H9 (cell line): ENCODE results near the gene ZNF609. TPM values are rescaled to one million over a fixed set of nuclear protein-coding genes. Genes with fewer than 3 reads are reported as not detected.

Experiments
- DNase-seq: peaks from one replicate; pipeline ENCODE4 v3.0.0-alpha.2; 2017
- H2AFZ ChIP-seq: one replicate; pipeline ENCODE4 v1.6.1; 2013; ENCODE audit warnings: mild to moderate bottlenecking, low read length, control low read depth, moderate library complexity
- H2AK5ac ChIP-seq: 2 replicates; pipeline ENCODE4 v1.6.1; 2013; ENCODE audit warnings: low read length, control low read depth, mixed read lengths; ENCODE audit not compliant: insufficient read length
- H2BK120ac ChIP-seq: one replicate; pipeline ENCODE4 v1.6.1; 2013; ENCODE audit warnings: low read depth, mild to moderate bottlenecking, low read length, control low read depth, inconsistent platforms; ENCODE audit not compliant: poor library complexity, severe bottlenecking
- H2BK12ac ChIP-seq: 2 replicates; pipeline ENCODE4 v1.6.1; 2013; ENCODE audit warnings: low read length, control low read depth, mixed read lengths, low read depth; ENCODE audit not compliant: insufficient read length
- H2BK15ac ChIP-seq: 2 replicates; pipeline ENCODE4 v1.6.1; 2013; ENCODE audit warnings: low read depth, low read length, control low read depth
- H2BK20ac ChIP-seq: one replicate; pipeline ENCODE4 v1.6.1; 2013; ENCODE audit warnings: low read depth, mild to moderate bottlenecking, low read length, control low read depth, inconsistent platforms; ENCODE audit not compliant: poor library complexity, severe bottlenecking
- H2BK5ac ChIP-seq: 2 replicates; pipeline ENCODE4 v1.6.1; 2013; ENCODE audit warnings: low read length, control low read depth, mixed read lengths; ENCODE audit not compliant: insufficient read length
- H3K14ac ChIP-seq: 2 replicates; pipeline ENCODE4 v1.6.1; 2013; ENCODE audit warnings: low read length, control low read depth; ENCODE audit not compliant: insufficient read depth
- H3K18ac ChIP-seq: 2 replicates; pipeline ENCODE4 v1.6.1; 2013; ENCODE audit warnings: low read depth, mild to moderate bottlenecking, mixed read lengths, low read length, control low read depth; ENCODE audit not compliant: insufficient read length
- H3K23ac ChIP-seq: 2 replicates; pipeline ENCODE4 v1.6.1; 2013; ENCODE audit warnings: low read length, control low read depth, mixed read lengths, low read depth; ENCODE audit not compliant: insufficient read length
- H3K23me2 ChIP-seq: 2 replicates; pipeline ENCODE4 v1.6.1; 2013; ENCODE audit warnings: low read depth, mild to moderate bottlenecking, mixed read lengths, low read length, control low read depth; ENCODE audit not compliant: insufficient read length, poor library complexity, severe bottlenecking
- H3K27ac ChIP-seq: 2 replicates; pipeline ENCODE4 v1.5.1; 2013; ENCODE audit warnings: low read length, control low read depth, mixed read lengths, low read depth; ENCODE audit not compliant: insufficient read length
- H3K27me3 ChIP-seq: 2 replicates; pipeline ENCODE4 v1.6.1; 2013; ENCODE audit warnings: low read length, control low read depth, inconsistent platforms; ENCODE audit not compliant: insufficient read depth
- H3K4ac ChIP-seq: 2 replicates; pipeline ENCODE4 v1.6.1; 2013; ENCODE audit warnings: low read depth, mild to moderate bottlenecking, control low read depth, inconsistent platforms, low read length, moderate library complexity
- H3K4me1 ChIP-seq: 2 replicates; pipeline ENCODE4 v1.6.1; 2013; ENCODE audit warnings: low read length, control low read depth, inconsistent platforms; ENCODE audit not compliant: insufficient read depth
- H3K4me2 ChIP-seq: 2 replicates; pipeline ENCODE4 v1.6.1; 2013; ENCODE audit warnings: low read length, control low read depth, mixed read lengths; ENCODE audit not compliant: insufficient read length, insufficient read depth
- H3K56ac ChIP-seq: 2 replicates; pipeline ENCODE4 v1.6.1; 2013; ENCODE audit warnings: low read depth, mild to moderate bottlenecking, mixed read lengths, low read length, control low read depth; ENCODE audit not compliant: insufficient read length
- H3K79me1 ChIP-seq: 2 replicates; pipeline ENCODE4 v1.6.1; 2013; ENCODE audit warnings: low read depth, mild to moderate bottlenecking, moderate library complexity, low read length, control low read depth, inconsistent platforms; ENCODE audit not compliant: insufficient read depth, poor library complexity, severe bottlenecking
- H3K79me2 ChIP-seq: 2 replicates; pipeline ENCODE4 v1.6.1; 2013; ENCODE audit warnings: low read length, control low read depth, inconsistent platforms; ENCODE audit not compliant: insufficient read depth
- H3K9ac ChIP-seq: 2 replicates; pipeline ENCODE4 v1.6.1; 2013; ENCODE audit warnings: low read length, control low read depth, mixed read lengths; ENCODE audit not compliant: insufficient read length; ENCODE audit errors: extremely low read depth
- H3K9me3 ChIP-seq: one replicate; pipeline ENCODE4 v1.6.1; 2013; ENCODE audit warnings: low read depth, low read length, inconsistent platforms; ENCODE audit not compliant: control insufficient read depth
- H3T11ph ChIP-seq: one replicate; pipeline ENCODE4 v1.6.1; 2013; ENCODE audit warnings: mild to moderate bottlenecking, low read length, control low read depth, inconsistent platforms
- H4K20me1 ChIP-seq: one replicate; pipeline ENCODE4 v1.6.1; 2013; ENCODE audit not compliant: control insufficient read depth, insufficient read length, insufficient read depth
- H4K5ac ChIP-seq: 2 replicates; pipeline ENCODE4 v1.6.1; 2013; ENCODE audit warnings: low read depth, mild to moderate bottlenecking, mixed read lengths, low read length, control low read depth; ENCODE audit not compliant: insufficient read length
- H4K8ac ChIP-seq: replicated peaks from 2 replicates; pipeline ENCODE4 v1.6.1; 2013; ENCODE audit warnings: low read length, control low read depth, mixed read lengths, low read depth; ENCODE audit not compliant: insufficient read length
- H4K91ac ChIP-seq: 2 replicates; pipeline ENCODE4 v1.6.1; 2013; ENCODE audit warnings: low read depth, mild to moderate bottlenecking, moderate library complexity, mixed read lengths, low read length, control low read depth; ENCODE audit not compliant: insufficient read length
- H3K27ac Mint-ChIP-seq, 3 experiments: 2 replicates in 2 of 3; 3 replicates in 1 of 3; pipeline ENCODE4 v1.8.0; 2020 to 2021; ENCODE audit warnings: mixed read lengths in 3 of 3, mild to moderate bottlenecking in 1 of 3, moderate library complexity in 1 of 3
- H3K27me3 Mint-ChIP-seq: 2 replicates; pipeline ENCODE4 v1.8.0; 2021; ENCODE audit warnings: low read depth, mild to moderate bottlenecking, moderate library complexity, mixed read lengths
- H3K36me3 Mint-ChIP-seq, 3 experiments: 2 replicates in 2 of 3; 3 replicates in 1 of 3; pipeline ENCODE4 v1.8.0; 2020 to 2021; ENCODE audit warnings: low read depth in 3 of 3, mixed read lengths in 3 of 3; ENCODE audit not compliant: insufficient read depth in 1 of 3
- H3K4me1 Mint-ChIP-seq, 2 experiments: 2 replicates each; pipeline ENCODE4 v1.8.0; 2020; ENCODE audit warnings: mixed read lengths in 2 of 2
- H3K4me3 Mint-ChIP-seq, 2 experiments: 2 replicates in 1 of 2; 3 replicates in 1 of 2; pipeline ENCODE4 v1.8.0; 2020 to 2021; ENCODE audit warnings: mild to moderate bottlenecking in 2 of 2, mixed read lengths in 2 of 2, moderate library complexity in 1 of 2
- H3K9me3 Mint-ChIP-seq, 2 experiments: 2 replicates in 1 of 2; 3 replicates in 1 of 2; pipeline ENCODE4 v1.8.0; 2020; ENCODE audit warnings: mild to moderate bottlenecking in 2 of 2, mixed read lengths in 2 of 2, moderate library complexity in 1 of 2
- WGBS: extraction: QIAGEN DNeasy Blood & Tissue Kit; methylation state at CpG from one replicate; pipeline ENCODE4 v1.1.7; 2013; ENCODE audit warnings: missing lambda C conversion rate, low lambda C conversion rate, mixed read lengths; ENCODE audit not compliant: insufficient read length; ENCODE audit errors: extremely low coverage; 5-methylcytosine and 5-hydroxymethylcytosine counted together
- total RNA-seq: library from RNA; stranded (reverse); gene quantifications from 2 replicates; pipeline ENCODE4 v1.2.1, GENCODE V29; 2021
- TF ChIP-seq, protein P1 (sequence below): fragments of 200-600 bp; sonication (generic); conservative IDR thresholded peaks from 3 replicates; pipeline ENCODE4 v1.8.0; 2021; ENCODE audit warnings: antibody characterized with exemption, mild to moderate bottlenecking

The ZNF609 gene
- total RNA-seq, 1 experiment from 2014 or later: 45.3 TPM

DNA sequence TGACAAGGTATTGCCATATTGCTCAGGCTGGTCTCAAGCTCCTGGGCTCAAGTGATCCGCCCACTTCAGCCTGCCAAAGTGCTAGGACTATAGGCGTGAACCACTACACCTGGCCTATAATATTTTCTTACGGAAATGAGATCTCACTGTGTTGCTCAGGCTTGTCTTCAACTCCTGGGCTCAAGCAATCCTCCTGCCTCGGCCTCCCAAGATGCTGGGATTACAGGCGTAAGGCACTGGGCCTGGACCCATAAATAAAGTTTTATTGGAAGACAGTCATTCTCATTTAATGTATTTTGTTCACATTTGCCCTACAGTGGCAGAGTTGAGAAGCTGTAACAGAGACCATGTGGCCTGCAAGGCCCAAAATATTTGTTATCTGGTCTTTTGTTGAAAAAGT, 173.0 kb downstream of the ZNF609 start:
- Mint-ChIP-seq H3K36me3 (peaks cover 12 to 24% (median 14%) of the 10 kb centered on the region in 3 experiments), H3K9me3 (peaks cover 5 to 6% of the 10 kb centered on the region in 2 experiments; a peak in 4 of 5 replicates), H3K4me3 (no peak overlapping the region), H3K4me1 (peaks cover 40 to 52% of the 10 kb centered on the region in 2 experiments), H3K27ac (peak overlapping the region in 2 of 3 experiments; percentile 81 to 89; a peak in 4 of 7 replicates), H3K27me3 (no peaks in the 10 kb centered on the region)
- peak overlapping the region; percentile 79 for H2BK120ac ChIP-seq
- no peaks in the 10 kb centered on the region for H3K23me2 ChIP-seq
- no peak overlapping the region for H3K56ac ChIP-seq
- H4K91ac ChIP-seq: no peak overlapping the region
- peak overlapping the region; percentile 63; the same call in 1 of the 2 replicates for H3K14ac ChIP-seq
- no peak overlapping the region for H3K27ac ChIP-seq
- no CpG with 5 or more reads among the region's 5 CpGs for WGBS
- no peak overlapping the region for H2AK5ac ChIP-seq
- no peaks in the 10 kb centered on the region for H3K27me3 ChIP-seq
- H2AFZ ChIP-seq: no peak overlapping the region
- no peak overlapping the region for H3K9ac ChIP-seq
- H3K4me1 ChIP-seq: peaks cover 8% of the 10 kb centered on the region
- H4K5ac ChIP-seq: no peak overlapping the region
- no peak overlapping the region for H2BK15ac ChIP-seq
- no peak overlapping the region for H2BK20ac ChIP-seq
- no peak overlapping the region; the same call in none of the 2 replicates for H3K4ac ChIP-seq
- DNase-seq: no peak
- no peak overlapping the region for H3T11ph ChIP-seq
- H2BK5ac ChIP-seq: no peak overlapping the region
- no peak overlapping the region for H3K18ac ChIP-seq
- H3K9me3 ChIP-seq: no peaks in the 10 kb centered on the region
- H3K79me1 ChIP-seq: peaks cover 5% of the 10 kb centered on the region
- H3K23ac ChIP-seq: no peak overlapping the region
- no peaks in the 10 kb centered on the region for H4K20me1 ChIP-seq
- TF ChIP-seq, protein P1, sequence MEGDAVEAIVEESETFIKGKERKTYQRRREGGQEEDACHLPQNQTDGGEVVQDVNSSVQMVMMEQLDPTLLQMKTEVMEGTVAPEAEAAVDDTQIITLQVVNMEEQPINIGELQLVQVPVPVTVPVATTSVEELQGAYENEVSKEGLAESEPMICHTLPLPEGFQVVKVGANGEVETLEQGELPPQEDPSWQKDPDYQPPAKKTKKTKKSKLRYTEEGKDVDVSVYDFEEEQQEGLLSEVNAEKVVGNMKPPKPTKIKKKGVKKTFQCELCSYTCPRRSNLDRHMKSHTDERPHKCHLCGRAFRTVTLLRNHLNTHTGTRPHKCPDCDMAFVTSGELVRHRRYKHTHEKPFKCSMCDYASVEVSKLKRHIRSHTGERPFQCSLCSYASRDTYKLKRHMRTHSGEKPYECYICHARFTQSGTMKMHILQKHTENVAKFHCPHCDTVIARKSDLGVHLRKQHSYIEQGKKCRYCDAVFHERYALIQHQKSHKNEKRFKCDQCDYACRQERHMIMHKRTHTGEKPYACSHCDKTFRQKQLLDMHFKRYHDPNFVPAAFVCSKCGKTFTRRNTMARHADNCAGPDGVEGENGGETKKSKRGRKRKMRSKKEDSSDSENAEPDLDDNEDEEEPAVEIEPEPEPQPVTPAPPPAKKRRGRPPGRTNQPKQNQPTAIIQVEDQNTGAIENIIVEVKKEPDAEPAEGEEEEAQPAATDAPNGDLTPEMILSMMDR: no peak
- no peak overlapping the region for H3K4me2 ChIP-seq
- H4K8ac ChIP-seq: no peak overlapping the region
- no peaks in the 10 kb centered on the region; the same call in 1 of the 2 replicates for H3K79me2 ChIP-seq
- no peak overlapping the region for H2BK12ac ChIP-seq
